ENCODE data around the gene KSR1. TPM values are rescaled to one million over a fixed set of nuclear protein-coding genes. Genes with fewer than 3 reads are reported as not detected.
A peak's percentile ranks its signal among the peaks of the same experiment; 100 is the strongest.

The KSR1 gene
- total RNA-seq, 2 donors from 2014 or later: 99.9 to 142 TPM

DNA sequence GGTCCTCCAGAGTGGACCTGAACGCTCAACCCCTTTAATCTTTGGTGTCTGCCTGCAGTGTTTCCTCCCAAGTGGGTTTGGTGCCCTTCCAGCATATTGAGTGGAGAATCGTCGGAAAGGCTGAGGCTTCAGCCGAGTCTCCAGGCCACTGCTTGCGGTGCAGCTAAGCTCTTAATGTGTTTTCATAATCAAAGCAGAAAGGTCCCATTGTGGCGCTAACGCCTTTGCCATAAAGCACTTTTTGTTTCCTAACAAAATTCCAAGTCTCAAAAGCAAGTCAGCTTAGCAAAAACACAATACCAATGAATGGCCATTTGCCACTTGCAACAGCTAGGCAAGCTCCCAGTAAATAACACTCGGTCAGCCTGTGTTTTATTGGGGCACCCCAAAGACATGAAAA, 57.6 kb downstream of the KSR1 start:
- H3K9me3 ChIP-seq: no peaks in the 10 kb centered on the region
- DNase-seq: no peak
- no peak for ATAC-seq
- peaks cover 53% of the 10 kb centered on the region for H3K4me1 ChIP-seq
- H3K36me3 ChIP-seq (replicated peaks in 1 of 2; ENCODE audit: insufficient read depth in 1 of 2, low read depth in 2 of 2): no peaks in the 10 kb centered on the region
- no peak overlapping the region for H3K27ac ChIP-seq
- intact Hi-C loops (cut with DNase I): no loop called here
- H3K27me3 ChIP-seq: no peaks in the 10 kb centered on the region
- TF ChIP-seq CTCF (IDR thresholded peaks at IDR 0.05): no peak
- no peak for TF ChIP-seq POLR2A (IDR thresholded peaks at IDR 0.05)
- 79 to 80% methylated on average over 8 of the region's 8 CpGs for WGBS, 2 donors
- no peak overlapping the region for H3K4me3 ChIP-seq

DNA sequence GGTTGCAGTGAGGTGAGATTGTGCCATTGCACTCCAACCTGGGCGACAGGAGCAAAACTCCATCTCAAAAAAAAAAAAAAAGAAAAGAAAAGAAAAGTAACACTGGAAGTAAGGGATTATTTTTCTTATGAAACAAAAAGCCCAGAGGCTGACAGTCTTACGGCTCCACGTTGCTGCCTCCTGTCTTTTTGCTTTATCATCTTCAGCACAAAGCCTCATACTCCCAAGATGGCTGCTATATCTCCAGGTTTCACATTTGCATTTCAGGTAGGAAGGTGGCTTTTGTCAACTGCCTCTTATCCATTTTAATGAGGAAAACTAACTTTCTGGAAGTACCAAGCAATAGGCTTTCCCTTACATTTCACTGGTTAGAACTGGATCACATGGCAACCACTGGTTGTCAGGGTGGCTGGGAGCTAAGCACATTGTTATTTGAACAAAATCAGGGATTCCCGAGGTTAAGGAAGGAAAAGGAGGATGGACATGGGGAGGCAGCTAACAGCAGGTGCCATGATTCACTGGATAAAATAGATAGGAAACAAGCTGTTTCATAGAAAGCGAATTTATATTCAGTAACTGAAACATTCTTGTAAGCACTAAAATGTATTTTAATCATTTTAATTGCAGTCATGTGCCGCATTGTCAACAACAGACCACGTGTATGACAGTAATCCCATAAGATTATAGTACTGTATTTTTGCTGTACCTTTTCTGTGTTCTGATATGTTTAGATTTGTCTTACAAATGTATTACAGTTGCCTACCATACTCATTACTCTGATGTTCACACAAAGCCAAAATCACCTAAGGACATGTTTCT, 58.6 kb downstream of the KSR1 start:
- ATAC-seq (no peak), DNase-seq (no peak)
- Histone ChIP-seq H3K4me3 (no peak overlapping the region), H3K27me3 (no peaks in the 10 kb centered on the region), H3K4me1 (peaks cover 54% of the 10 kb centered on the region), H3K36me3 (replicated peaks in 1 of 2; ENCODE audit: insufficient read depth in 1 of 2, low read depth in 2 of 2) (no peaks in the 10 kb centered on the region), H3K27ac (peak overlapping the region; percentile 2 to 37 (median 14)), H3K9me3 (no peaks in the 10 kb centered on the region)
- intact Hi-C loops (cut with DNase I): no loop called here
- 69% methylated on average over 7 of the region's 7 CpGs for WGBS, 2 donors
- no peak for TF ChIP-seq POLR2A (IDR thresholded peaks at IDR 0.05)
- TF ChIP-seq CTCF (IDR thresholded peaks at IDR 0.05): no peak

DNA sequence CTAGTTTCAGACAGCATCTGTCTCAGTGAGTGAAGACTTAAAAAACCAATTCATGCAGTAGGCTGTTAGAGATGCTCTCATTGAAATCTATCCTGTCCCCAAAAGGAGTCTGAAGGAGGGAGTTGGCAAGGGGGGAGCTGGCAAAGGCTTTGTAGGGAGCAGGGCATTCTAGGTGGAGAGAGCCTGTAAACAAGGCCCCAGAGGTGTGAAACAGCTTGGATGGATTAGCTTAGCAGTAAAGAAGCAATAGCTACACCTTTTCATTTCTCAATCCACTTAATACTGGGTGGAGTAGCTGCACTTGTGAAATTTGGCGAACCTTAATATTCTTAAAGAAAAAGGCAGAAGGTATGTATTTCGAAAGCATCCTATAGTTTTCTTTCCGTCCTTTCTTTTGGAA, 61.8 kb downstream of the KSR1 start:
- intact Hi-C loops (cut with DNase I): no loop called here
- DNase-seq (no peak), ATAC-seq (no peak)
- Histone ChIP-seq H3K36me3 (replicated peaks in 1 of 2; ENCODE audit: insufficient read depth in 1 of 2, low read depth in 2 of 2) (no peaks in the 10 kb centered on the region), H3K4me3 (no peak overlapping the region), H3K9me3 (no peaks in the 10 kb centered on the region), H3K27me3 (no peaks in the 10 kb centered on the region), H3K4me1 (peaks cover 66% of the 10 kb centered on the region), H3K27ac (peak overlapping the region in 2 of 4 donors; percentile 6 to 41)
- WGBS, 2 donors: 82 to 93% methylated on average over 3 of the region's 3 CpGs
- TF ChIP-seq POLR2A (IDR thresholded peaks at IDR 0.05): no peak
- no peak for TF ChIP-seq CTCF (IDR thresholded peaks at IDR 0.05)

GRCh38 chr17:27518545-27519521, 62.6 kb downstream of the KSR1 start:
- intact Hi-C loops (cut with DNase I): no loop called here
- ATAC-seq: no peak
- TF ChIP-seq CTCF (IDR thresholded peaks at IDR 0.05): no peak
- peak overlapping the region; percentile 41 to 84 (median 80) for H3K27ac ChIP-seq
- no peak overlapping the region for H3K4me3 ChIP-seq
- H3K36me3 ChIP-seq (replicated peaks in 1 of 2; ENCODE audit: insufficient read depth in 1 of 2, low read depth in 2 of 2): no peaks in the 10 kb centered on the region
- no peaks in the 10 kb centered on the region for H3K27me3 ChIP-seq
- peaks cover 74% of the 10 kb centered on the region for H3K4me1 ChIP-seq
- H3K9me3 ChIP-seq: no peaks in the 10 kb centered on the region
- WGBS, 2 donors: 52 to 54% methylated on average over 12 to 13 of the region's 13 CpGs
- DNase-seq: no peak
